Trophoblast cell (in vitro differentiated cells and primary cell): Measurements from ENCODE around the gene NKPD1.
"Not testable (repeated sequence)": the region's sequence is repeated elsewhere in the genome, so short reads cannot be mapped to it uniquely, and the experiment has no call there.

ENCODE experiments used
- DNase-seq, 2 donors: peaks; one replicate each; pipeline ENCODE4 v3.0.0-alpha.2; 2016
- H2AFZ ChIP-seq: 2 replicates; pipeline ENCODE4 v1.6.1; 2013; ENCODE audit warnings: low read length, moderate library complexity, mild to moderate bottlenecking; ENCODE audit not compliant: insufficient read depth, poor library complexity
- H2AK5ac ChIP-seq: 2 replicates; pipeline ENCODE4 v1.6.1; 2013; ENCODE audit warnings: mild to moderate bottlenecking, low read length
- H2BK120ac ChIP-seq: 2 replicates; pipeline ENCODE4 v1.6.1; 2013; ENCODE audit warnings: low read length, mild to moderate bottlenecking, moderate library complexity; ENCODE audit not compliant: insufficient read depth, poor library complexity
- H2BK12ac ChIP-seq: 2 replicates; pipeline ENCODE4 v1.6.1; 2013; ENCODE audit warnings: mild to moderate bottlenecking, low read length, moderate library complexity
- H2BK5ac ChIP-seq: 2 replicates; pipeline ENCODE4 v1.6.1; 2013; ENCODE audit warnings: low read length, low read depth, moderate library complexity, mild to moderate bottlenecking; ENCODE audit not compliant: poor library complexity
- H3K14ac ChIP-seq: 2 replicates; pipeline ENCODE4 v1.6.1; 2013; ENCODE audit warnings: mild to moderate bottlenecking, low read length
- H3K18ac ChIP-seq: 2 replicates; pipeline ENCODE4 v1.6.1; 2013; ENCODE audit warnings: mild to moderate bottlenecking, low read length
- H3K23ac ChIP-seq: 2 replicates; pipeline ENCODE4 v1.6.1; 2013; ENCODE audit warnings: low read length
- H3K27ac ChIP-seq: 2 replicates; pipeline ENCODE4 v1.5.1; 2013; ENCODE audit warnings: low read depth, mild to moderate bottlenecking, inconsistent platforms, low read length, moderate library complexity
- H3K27me3 ChIP-seq: 2 replicates; pipeline ENCODE4 v1.6.1; 2013; ENCODE audit warnings: inconsistent platforms, mild to moderate bottlenecking, low read length, moderate library complexity; ENCODE audit not compliant: insufficient read depth
- H3K36me3 ChIP-seq, 2 experiments: 1 replicate in 1 of 2; 2 replicates in 1 of 2; pipeline ENCODE4 v1.6.1; 2013; ENCODE audit warnings: low read length in 2 of 2, mild to moderate bottlenecking in 2 of 2, moderate library complexity in 1 of 2; ENCODE audit not compliant: insufficient read depth in 2 of 2, control insufficient read depth in 1 of 2
- H3K4ac ChIP-seq: 2 replicates; pipeline ENCODE4 v1.6.1; 2013; ENCODE audit warnings: low read depth, mild to moderate bottlenecking, low read length, moderate library complexity
- H3K4me1 ChIP-seq, 2 experiments: 1 replicate in 1 of 2; 2 replicates in 1 of 2; pipeline ENCODE4 v1.6.1; 2013; ENCODE audit warnings: low read length in 2 of 2, mild to moderate bottlenecking in 2 of 2, moderate library complexity in 1 of 2; ENCODE audit not compliant: insufficient read depth in 2 of 2, control insufficient read depth in 1 of 2
- H3K4me2 ChIP-seq: 2 replicates; pipeline ENCODE4 v1.6.1; 2013; ENCODE audit warnings: inconsistent platforms, mild to moderate bottlenecking, low read length, moderate library complexity
- H3K4me3 ChIP-seq: 2 replicates; pipeline ENCODE4 v1.5.1; 2013; ENCODE audit warnings: mild to moderate bottlenecking, low read depth, low read length, inconsistent platforms
- H3K79me1 ChIP-seq: one replicate; pipeline ENCODE4 v1.6.1; 2013; ENCODE audit warnings: low read length
- H3K79me2 ChIP-seq: 2 replicates; pipeline ENCODE4 v1.6.1; 2013; ENCODE audit warnings: low read length, mild to moderate bottlenecking; ENCODE audit not compliant: control insufficient read depth, insufficient read depth, poor library complexity
- H3K9ac ChIP-seq: 2 replicates; pipeline ENCODE4 v1.6.1; 2013; ENCODE audit warnings: mild to moderate bottlenecking, low read length
- H3K9me3 ChIP-seq: 2 replicates; pipeline ENCODE4 v1.6.1; 2013; ENCODE audit warnings: low read depth, mild to moderate bottlenecking, control low read depth, inconsistent platforms, low read length; ENCODE audit not compliant: insufficient read depth
- H4K12ac ChIP-seq: 2 replicates; pipeline ENCODE4 v1.6.1; 2013; ENCODE audit warnings: low read depth, mild to moderate bottlenecking, low read length, moderate library complexity
- H4K8ac ChIP-seq: 2 replicates; pipeline ENCODE4 v1.6.1; 2013; ENCODE audit warnings: low read depth, mild to moderate bottlenecking, low read length, moderate library complexity
- H4K91ac ChIP-seq: one replicate; pipeline ENCODE4 v1.6.1; 2013; ENCODE audit warnings: low read depth, mild to moderate bottlenecking, low read length, moderate library complexity
- WGBS: extraction: QIAGEN DNeasy Blood & Tissue Kit; methylation state at CpG from one replicate; pipeline ENCODE4 v1.1.7; 2013; ENCODE audit warnings: missing lambda C conversion rate; ENCODE audit not compliant: insufficient read length, insufficient coverage; ENCODE audit errors: extremely low coverage; 5-methylcytosine and 5-hydroxymethylcytosine counted together

The NKPD1 gene

GRCh38 chr19:45118591-45119355, 42.0 kb downstream of the NKPD1 start:
- H2BK120ac ChIP-seq, H3K4ac ChIP-seq, H3K36me3 ChIP-seq, H3K79me1 ChIP-seq, H3K9me3 ChIP-seq, H2BK12ac ChIP-seq, H3K79me2 ChIP-seq, H3K4me2 ChIP-seq, H4K8ac ChIP-seq, H3K27ac ChIP-seq, H3K9ac ChIP-seq, H3K23ac ChIP-seq, H4K12ac ChIP-seq, H2BK5ac ChIP-seq, H2AK5ac ChIP-seq, H4K91ac ChIP-seq, H3K27me3 ChIP-seq, H3K14ac ChIP-seq, H3K4me3 ChIP-seq, H2AFZ ChIP-seq, DNase-seq, H3K18ac ChIP-seq: not testable (repeated sequence)
- WGBS = no CpG with 5 or more reads among the region's 18 CpGs
- H3K4me1 ChIP-seq = peaks cover 28 to 39% of the 10 kb centered on the region in 2 experiments

GRCh38 chr19:45118106-45118505, 42.7 kb downstream of the NKPD1 start:
- no peak for DNase-seq
- H3K79me2 ChIP-seq = peaks cover 13% of the 10 kb centered on the region
- H3K27me3 ChIP-seq = no peaks in the 10 kb centered on the region
- H3K4me3 ChIP-seq = no peak overlapping the region
- H3K4ac ChIP-seq = no peak overlapping the region
- H3K4me2 ChIP-seq = no peak overlapping the region
- H2BK5ac ChIP-seq = no peak overlapping the region
- no peaks in the 10 kb centered on the region for H3K9me3 ChIP-seq
- H3K18ac ChIP-seq = no peak overlapping the region
- no peak overlapping the region for H3K27ac ChIP-seq
- no CpG with 5 or more reads among the region's 5 CpGs for WGBS
- no peak overlapping the region for H2AK5ac ChIP-seq
- no peak overlapping the region for H3K23ac ChIP-seq
- H3K9ac ChIP-seq = no peak overlapping the region
- no peaks in the 10 kb centered on the region for H3K36me3 ChIP-seq
- H2BK120ac ChIP-seq = no peak overlapping the region
- H3K79me1 ChIP-seq = no peaks in the 10 kb centered on the region
- H4K8ac ChIP-seq = no peak overlapping the region
- no peak overlapping the region for H3K14ac ChIP-seq
- H4K12ac ChIP-seq = no peak overlapping the region
- H4K91ac ChIP-seq = no peak overlapping the region
- H2BK12ac ChIP-seq = no peak overlapping the region
- H3K4me1 ChIP-seq = peaks cover 23 to 38% of the 10 kb centered on the region in 2 experiments
- no peak overlapping the region for H2AFZ ChIP-seq

- H3K79me2 ChIP-seq = peaks cover 13% of the 10 kb centered on the region
- no peak overlapping the region for H2BK12ac ChIP-seq
- H3K9ac ChIP-seq = no peak overlapping the region
- H3K18ac ChIP-seq = peak overlapping the region; percentile 2
- H3K4me3 ChIP-seq = no peak overlapping the region
- H4K91ac ChIP-seq = no peak overlapping the region
- no peaks in the 10 kb centered on the region for H3K27me3 ChIP-seq
- H2AFZ ChIP-seq = no peak overlapping the region
- no peak for DNase-seq
- no peak overlapping the region for H2BK5ac ChIP-seq
- no peak overlapping the region for H2BK120ac ChIP-seq
- no peak overlapping the region for H3K4ac ChIP-seq
- no peaks in the 10 kb centered on the region for H3K9me3 ChIP-seq
- H4K12ac ChIP-seq = no peak overlapping the region
- H3K27ac ChIP-seq = no peak overlapping the region
- H4K8ac ChIP-seq = no peak overlapping the region
- H3K14ac ChIP-seq = no peak overlapping the region
- no peaks in the 10 kb centered on the region for H3K79me1 ChIP-seq
- H3K36me3 ChIP-seq = no peaks in the 10 kb centered on the region
- no peak overlapping the region for H3K4me2 ChIP-seq
- WGBS = no CpG with 5 or more reads among the region's 12 CpGs
- H3K23ac ChIP-seq = no peak overlapping the region
- peaks cover 19 to 34% of the 10 kb centered on the region in 2 experiments for H3K4me1 ChIP-seq
- H2AK5ac ChIP-seq = no peak overlapping the region
Observed at GRCh38 chr19:45117671-45118070, 43.1 kb downstream of the NKPD1 start.

- H4K12ac ChIP-seq = no peak overlapping the region
- H3K4me1 ChIP-seq = peaks cover 15 to 29% of the 10 kb centered on the region in 2 experiments
- no peak overlapping the region for H2BK12ac ChIP-seq
- H3K27ac ChIP-seq = no peak overlapping the region
- no peak for DNase-seq
- no peak overlapping the region for H3K9ac ChIP-seq
- no peaks in the 10 kb centered on the region for H3K9me3 ChIP-seq
- no peaks in the 10 kb centered on the region for H3K36me3 ChIP-seq
- no peak overlapping the region for H2BK5ac ChIP-seq
- no CpG with 5 or more reads among the region's 16 CpGs for WGBS
- peaks cover 16% of the 10 kb centered on the region for H3K79me2 ChIP-seq
- H3K18ac ChIP-seq = peak overlapping the region; percentile 2
- H2AK5ac ChIP-seq = no peak overlapping the region
- H4K8ac ChIP-seq = no peak overlapping the region
- H3K14ac ChIP-seq = no peak overlapping the region
- no peaks in the 10 kb centered on the region for H3K79me1 ChIP-seq
- H2BK120ac ChIP-seq = no peak overlapping the region
- H3K4me3 ChIP-seq = no peak overlapping the region
- H3K27me3 ChIP-seq = no peaks in the 10 kb centered on the region
- no peak overlapping the region for H3K4ac ChIP-seq
- no peak overlapping the region for H2AFZ ChIP-seq
- H4K91ac ChIP-seq = no peak overlapping the region
- H3K23ac ChIP-seq = no peak overlapping the region
- no peak overlapping the region for H3K4me2 ChIP-seq
Observed at GRCh38 chr19:45117167-45117594, 43.6 kb downstream of the NKPD1 start.
